Tibial artery (tissue), 4 donors: ENCODE results near the gene DRD5.

Source experiments
- DNase-seq, 2 donors: peaks; one replicate each; pipeline ENCODE4 v3.0.0-alpha.2; 2019
- H3K27ac ChIP-seq, 2 donors: fragments of 200-600 bp; sonication (generic) in 1 of 2; 1 replicate in 1 of 2; 2 replicates in 1 of 2; pipeline ENCODE4 v1.5.1; 2018 to 2019; ENCODE audit warnings: mild to moderate bottlenecking in 1 of 2
- H3K27me3 ChIP-seq, 2 donors: fragments of 200-600 bp; sonication (generic) in 1 of 2; one replicate each; pipeline versions ENCODE4 v1.5.1 to v1.6.0; 2016 to 2019
- H3K36me3 ChIP-seq, 3 donors: fragments of 200-600 bp; sonication (generic) in 2 of 3; one replicate each; pipeline ENCODE4 v1.5.1; 2016 to 2019; ENCODE audit warnings: mild to moderate bottlenecking in 2 of 3
- H3K4me1 ChIP-seq, 4 donors: fragments of 200-600 bp; sonication (generic) in 2 of 4; 1 replicate in 3 of 4; 2 replicates in 1 of 4; pipeline ENCODE4 v1.5.1; 2016 to 2019
- H3K4me3 ChIP-seq, 2 donors: fragments of 200-600 bp; sonication (generic) in 1 of 2; 1 replicate in 1 of 2; 2 replicates in 1 of 2; pipeline ENCODE4 v1.5.1; 2018 to 2019; ENCODE audit warnings: mild to moderate bottlenecking in 2 of 2
- H3K9me3 ChIP-seq, 3 donors: fragments of 200-600 bp; sonication (generic) in 1 of 3; one replicate each; pipeline ENCODE4 v1.5.1; 2016 to 2019
- CTCF ChIP-seq, 2 experiments: fragments of 200-600 bp in 1 of 2; fragments of 450-650 bp in 1 of 2; IDR thresholded peaks; one replicate each; pipeline ENCODE4 v1.5.1; 2017 to 2019; ENCODE audit warnings: antibody characterized with exemption in 2 of 2, mild to moderate bottlenecking in 1 of 2, moderate library complexity in 1 of 2
- intact Hi-C: fragments of 100-400 bp; cut with DNase I; formaldehyde crosslinking; loops from one replicate; pipeline ENCODE4 v1.15.0; 2023; ENCODE audit warnings: low total_unique reads

DRD5 gene

GRCh38 chr4:9762823-9763475 is 18.5 kb upstream of the DRD5 start:
- Histone ChIP-seq H3K9me3 (no peaks in the 10 kb centered on the region), H3K4me3 (no peak overlapping the region), H3K27ac (no peak overlapping the region), H3K27me3 (peaks cover 0 to 16% of the 10 kb centered on the region in 2 donors), H3K4me1 (no peaks in the 10 kb centered on the region), H3K36me3 (no peaks in the 10 kb centered on the region)
- TF ChIP-seq CTCF (IDR thresholded peaks at IDR 0.05), result peak; percentile 57 to 64
- DNase-seq, result peak in 1 of 2 donors; percentile 60
- intact Hi-C loops, result no loop called here

- Histone ChIP-seq H3K27ac (no peak overlapping the region), H3K36me3 (no peaks in the 10 kb centered on the region), H3K9me3 (no peaks in the 10 kb centered on the region), H3K4me3 (no peak overlapping the region), H3K4me1 (no peaks in the 10 kb centered on the region), H3K27me3 (peaks cover 0 to 9% of the 10 kb centered on the region in 2 donors)
- no peak for TF ChIP-seq CTCF (IDR thresholded peaks at IDR 0.05)
- DNase-seq, result no peak
- intact Hi-C loops, result no loop called here
Measured at GRCh38 chr4:9764155-9764696, 17.2 kb upstream of the DRD5 start.

- Histone ChIP-seq H3K27me3 (peaks cover 0 to 4% of the 10 kb centered on the region in 2 donors), H3K27ac (no peak overlapping the region), H3K4me3 (no peak overlapping the region), H3K36me3 (no peaks in the 10 kb centered on the region), H3K4me1 (no peaks in the 10 kb centered on the region), H3K9me3 (no peaks in the 10 kb centered on the region)
- intact Hi-C loops, result no loop called here
- no peak for DNase-seq
- TF ChIP-seq CTCF (IDR thresholded peaks at IDR 0.05), result no peak
Measured at GRCh38 chr4:9765091-9765490, 16.3 kb upstream of the DRD5 start.

GRCh38 chr4:9769321-9769720 is 12.1 kb upstream of the DRD5 start:
- TF ChIP-seq CTCF (IDR thresholded peaks at IDR 0.05), result no peak
- no peak overlapping the region for H3K27ac ChIP-seq
- no peaks in the 10 kb centered on the region for H3K36me3 ChIP-seq
- no peaks in the 10 kb centered on the region for H3K4me1 ChIP-seq
- intact Hi-C loops, result no loop called here
- no peak overlapping the region for H3K4me3 ChIP-seq
- H3K27me3 ChIP-seq, result peaks cover 0 to 3% of the 10 kb centered on the region in 2 donors
- no peaks in the 10 kb centered on the region for H3K9me3 ChIP-seq
- DNase-seq, result no peak

- H3K36me3 ChIP-seq, result no peaks in the 10 kb centered on the region
- H3K27me3 ChIP-seq, result peaks cover 0 to 3% of the 10 kb centered on the region in 2 donors
- no peak overlapping the region for H3K4me3 ChIP-seq
- H3K9me3 ChIP-seq, result no peaks in the 10 kb centered on the region
- no peak for TF ChIP-seq CTCF (IDR thresholded peaks at IDR 0.05)
- no peak for DNase-seq
- H3K27ac ChIP-seq, result no peak overlapping the region
- intact Hi-C loops, result no loop called here
- no peaks in the 10 kb centered on the region for H3K4me1 ChIP-seq
Measured at GRCh38 chr4:9771034-9771433, 10.4 kb upstream of the DRD5 start.
